Measurements from ENCODE around the gene CACNA1B.

Gene CACNA1B

DNA sequence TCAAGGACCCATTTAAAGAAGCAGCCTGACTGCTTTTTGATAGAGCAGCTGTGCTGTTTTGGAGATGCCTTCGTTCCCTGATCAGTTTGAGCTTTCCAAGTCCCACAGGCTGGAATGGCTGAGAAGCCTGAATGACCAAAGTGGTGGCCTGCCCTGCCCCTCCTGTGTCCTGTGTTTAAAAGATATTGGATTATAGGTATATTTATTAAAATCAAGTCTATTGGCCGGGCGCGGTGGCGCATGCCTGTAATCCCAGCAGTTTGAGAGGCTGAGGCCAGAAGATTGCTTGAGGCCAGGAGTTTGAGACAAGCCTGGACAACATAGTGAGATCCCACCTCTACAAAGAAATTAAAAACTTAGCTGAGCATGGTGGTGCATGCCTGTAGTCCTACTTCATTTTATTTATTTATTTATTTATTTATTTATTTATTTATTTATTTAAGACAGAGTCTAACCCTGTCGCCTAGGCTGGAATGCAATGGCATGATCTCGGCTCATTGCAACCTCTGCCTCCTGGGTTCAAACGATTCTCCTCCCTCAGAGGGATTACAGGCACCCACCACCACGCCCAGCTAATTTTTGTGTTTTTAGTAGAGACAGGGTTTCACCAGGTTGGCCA, 87.7 kb downstream of the CACNA1B start:
- DNase-seq (ENCODE audit: low read depth in 2 of 2), result no peak

GRCh38 chr9:137967280-137967953, 89.8 kb downstream of the CACNA1B start:
- no peak for DNase-seq (ENCODE audit: low read depth in 2 of 2)

- DNase-seq (ENCODE audit: low read depth in 2 of 2), result no peak
These were observed 90.7 kb downstream of the CACNA1B start for GRCh38 chr9:137968235-137968634.

DNA sequence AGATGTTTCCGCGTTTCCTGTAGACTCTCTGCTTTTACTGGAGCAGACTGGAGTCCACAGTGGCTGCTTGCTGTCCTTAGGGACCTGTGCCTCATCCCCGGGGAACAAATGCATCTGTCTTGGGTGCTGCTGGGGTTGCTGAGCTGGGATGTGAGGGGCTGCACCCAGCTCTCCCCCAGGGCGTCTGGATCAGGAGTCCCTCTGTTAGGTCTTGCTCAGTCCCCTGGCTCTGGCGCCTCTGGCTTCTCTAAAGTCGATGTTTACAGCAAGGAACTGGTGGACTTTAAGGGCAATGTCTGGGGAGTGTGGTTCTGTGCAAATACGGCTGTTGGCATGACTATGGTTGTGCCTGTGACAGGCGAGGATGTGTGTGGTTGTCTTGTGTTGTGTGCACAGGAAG, 91.4 kb downstream of the CACNA1B start:
- DNase-seq (ENCODE audit: low read depth in 2 of 2), result no peak

DNA sequence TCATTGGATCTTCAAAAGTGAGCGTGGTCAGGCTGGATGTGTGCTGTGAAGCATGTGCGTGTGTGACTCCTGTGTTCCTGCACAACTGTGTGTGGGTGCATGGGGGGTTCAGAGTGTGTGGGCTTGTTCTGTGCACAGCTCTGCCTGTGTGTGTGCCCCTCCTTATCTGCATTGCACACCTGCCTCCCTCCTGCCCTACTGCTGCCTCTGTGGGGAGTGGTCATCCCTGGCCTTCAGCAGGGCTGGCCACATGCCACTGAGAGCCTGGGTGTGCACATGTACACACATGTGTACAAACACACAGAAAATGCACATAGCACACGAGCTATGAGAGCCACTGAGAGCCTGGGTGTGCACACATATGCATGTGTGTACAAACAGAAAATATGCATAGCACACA, 92.1 kb downstream of the CACNA1B start:
- DNase-seq (ENCODE audit: low read depth in 2 of 2), result no peak

DNA sequence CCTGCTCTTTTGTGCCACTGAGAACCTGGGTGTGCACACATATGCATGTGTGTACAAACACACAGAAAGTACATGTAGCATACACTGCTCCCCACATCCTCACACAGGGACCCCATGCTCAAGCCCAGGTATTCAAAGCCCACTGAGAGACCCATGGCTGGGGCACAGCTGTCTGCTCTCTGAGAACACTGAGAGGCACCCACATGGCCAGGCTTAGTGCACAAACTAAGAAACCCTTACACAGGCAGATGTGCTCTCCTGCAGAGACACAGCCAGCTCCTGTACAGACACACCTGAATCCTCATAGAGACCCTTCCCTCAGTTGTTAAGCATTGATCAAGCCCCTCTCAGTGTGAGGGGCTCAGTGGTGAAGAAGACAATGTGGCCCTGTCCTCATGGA, 92.5 kb downstream of the CACNA1B start:
- no peak for DNase-seq (ENCODE audit: low read depth in 2 of 2)

- no peak for DNase-seq (ENCODE audit: low read depth in 2 of 2)
These were observed 93.3 kb downstream of the CACNA1B start for GRCh38 chr9:137970686-137971476.

DNA sequence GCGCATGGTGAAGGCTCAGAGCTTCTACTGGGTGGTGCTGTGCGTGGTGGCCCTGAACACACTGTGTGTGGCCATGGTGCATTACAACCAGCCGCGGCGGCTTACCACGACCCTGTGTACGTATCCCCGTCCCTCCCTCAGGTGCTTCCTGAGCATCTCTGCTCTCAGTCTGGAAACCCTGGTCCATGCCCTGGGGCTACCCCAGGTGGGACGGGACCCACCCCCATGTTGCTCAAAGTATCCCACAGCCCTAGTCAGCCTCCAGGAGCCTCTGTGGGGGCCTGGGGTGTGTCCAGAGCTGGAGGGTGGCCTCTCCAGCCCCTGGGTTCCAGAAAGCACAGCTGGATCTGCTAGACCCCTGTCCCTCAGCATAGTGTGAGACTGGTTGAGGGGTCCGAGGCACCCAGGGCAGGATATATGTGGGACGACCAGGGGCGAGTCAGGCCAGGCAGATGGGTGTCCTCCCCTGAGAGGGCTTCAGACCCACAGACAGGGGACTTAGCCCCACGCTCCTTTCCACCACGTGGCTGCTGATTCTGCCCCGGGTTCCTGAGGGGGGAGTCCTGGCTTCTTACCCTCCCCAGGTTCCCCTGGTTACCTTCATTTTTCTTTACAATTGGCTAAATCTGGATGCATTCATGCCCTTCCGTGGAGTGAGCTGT, 94.0 kb downstream of the CACNA1B start:
- no peak for DNase-seq (ENCODE audit: low read depth in 2 of 2)

GRCh38 chr9:137972355-137972987, 94.9 kb downstream of the CACNA1B start:
- DNase-seq (ENCODE audit: low read depth in 2 of 2), result no peak

- DNase-seq (ENCODE audit: low read depth in 2 of 2), result no peak
These were observed 95.4 kb downstream of the CACNA1B start for GRCh38 chr9:137972988-137973470.

DNA sequence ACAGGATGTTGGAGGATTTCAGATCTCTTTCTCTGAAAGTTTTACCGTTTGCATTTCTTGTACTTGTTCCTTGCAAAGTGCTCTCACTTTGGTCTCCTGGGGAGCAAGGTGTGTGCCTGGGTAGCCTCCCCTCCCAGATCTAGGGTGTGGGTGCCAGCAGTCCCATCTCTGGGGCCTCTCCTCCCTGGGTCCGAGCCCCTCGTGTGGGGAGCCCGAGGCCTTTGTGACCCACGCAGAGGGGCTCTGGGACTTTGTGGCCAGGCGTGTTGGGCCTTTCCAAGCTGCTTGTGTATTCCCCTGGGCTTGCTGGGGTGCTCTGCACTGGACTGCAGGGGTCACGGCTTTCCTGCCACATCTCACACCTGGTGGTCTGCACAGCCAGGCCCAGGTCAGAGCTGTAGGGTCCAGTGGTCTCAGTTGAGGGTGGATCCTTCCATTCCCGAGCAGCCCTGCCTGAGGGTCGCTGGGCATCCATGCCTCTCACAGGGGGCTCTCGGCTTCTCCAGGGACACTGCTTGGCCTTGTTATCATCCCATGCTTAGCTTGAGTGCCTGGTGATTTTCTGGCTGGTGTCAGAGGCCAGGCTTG, 96.3 kb downstream of the CACNA1B start:
- DNase-seq (ENCODE audit: low read depth in 2 of 2), result no peak

- DNase-seq (ENCODE audit: low read depth in 2 of 2), result no peak
These were observed 97.4 kb downstream of the CACNA1B start for GRCh38 chr9:137974746-137975526.

- DNase-seq (ENCODE audit: low read depth in 2 of 2), result no peak
These were observed 97.9 kb downstream of the CACNA1B start for GRCh38 chr9:137975527-137975913.

GRCh38 chr9:137975936-137976565, 98.5 kb downstream of the CACNA1B start:
- no peak for DNase-seq (ENCODE audit: low read depth in 2 of 2)

- DNase-seq (ENCODE audit: low read depth in 2 of 2), result no peak
These were observed 100.1 kb downstream of the CACNA1B start for GRCh38 chr9:137977571-137978261.

GRCh38 chr9:137978262-137978714, 100.7 kb downstream of the CACNA1B start:
- DNase-seq (ENCODE audit: low read depth in 2 of 2), result no peak

GRCh38 chr9:137982200-137982599, 104.6 kb downstream of the CACNA1B start:
- DNase-seq (ENCODE audit: low read depth in 2 of 2), result no peak

DNA sequence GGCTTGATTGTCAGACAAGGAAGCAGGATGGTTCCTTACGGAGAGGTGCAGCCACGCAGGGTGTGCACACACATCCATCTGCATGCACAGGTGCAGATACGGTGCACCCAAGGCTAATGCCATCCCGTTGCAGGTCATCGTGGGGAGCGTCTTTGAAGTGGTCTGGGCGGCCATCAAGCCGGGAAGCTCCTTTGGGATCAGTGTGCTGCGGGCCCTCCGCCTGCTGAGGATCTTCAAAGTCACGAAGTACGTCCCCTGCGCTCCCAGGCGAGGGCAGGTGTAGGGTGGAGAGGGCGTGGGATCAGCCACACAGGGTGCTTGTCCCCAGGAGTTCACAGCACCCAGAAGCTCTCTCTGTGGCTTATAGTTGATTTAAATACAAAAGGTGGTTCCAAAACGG, 106.4 kb downstream of the CACNA1B start:
- DNase-seq (ENCODE audit: low read depth in 2 of 2), result no peak

DNA sequence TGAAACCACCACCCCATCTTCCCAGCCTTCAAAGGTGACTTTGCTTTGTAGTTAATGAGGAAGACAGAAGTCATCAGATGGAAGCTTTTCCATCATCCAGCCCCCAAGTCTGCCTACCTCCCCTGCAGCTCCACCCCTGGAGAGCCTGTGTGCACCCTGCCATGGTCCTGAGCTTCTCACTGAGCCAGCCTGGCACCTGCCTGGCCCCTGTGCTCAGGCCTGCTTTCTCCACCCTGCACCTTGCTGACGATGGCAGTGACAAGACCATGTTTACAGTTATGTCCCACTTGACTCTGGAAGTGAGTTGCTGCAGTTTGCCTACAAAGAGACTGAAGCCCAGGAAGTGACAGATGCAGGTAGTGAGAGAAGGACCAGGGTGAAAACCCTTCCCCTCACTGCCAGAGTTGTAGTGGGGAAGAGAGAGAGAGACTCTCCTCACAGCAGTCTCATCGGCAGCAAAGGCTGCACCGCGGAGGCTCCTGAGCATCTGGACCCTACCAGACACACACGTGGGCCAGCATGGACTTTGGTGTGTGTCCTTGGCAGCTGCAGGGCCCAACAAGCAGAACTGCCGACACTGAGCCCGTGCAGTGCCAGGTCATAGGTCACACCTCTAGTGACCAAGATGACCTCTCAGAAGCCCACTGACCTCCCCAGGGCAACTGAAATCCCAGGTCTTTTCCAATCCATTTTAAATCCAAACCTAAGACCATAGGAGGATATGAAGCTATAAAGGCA, 107.1 kb downstream of the CACNA1B start:
- DNase-seq (ENCODE audit: low read depth in 2 of 2), result no peak

All from stimulated activated CD4-positive, alpha-beta T cell treated with anti-CD3 and anti-CD28 coated beads, Interleukin-12 subunit alpha, Interleukin-12 subunit beta, amount 100 ng/mL, for 24 hours (primary cell).